Hepatocyte (in vitro differentiated cells): ENCODE results near the gene CDC42BPA.

Experiments
- CTCF ChIP-seq: fragments of 200-600 bp; sonication (generic); IDR thresholded peaks from 2 replicates; pipeline ENCODE4 v1.5.1; 2016; ENCODE audit warnings: antibody characterized with exemption, mild to moderate bottlenecking; ENCODE audit not compliant: poor library complexity
- EZH2phosphoT487 ChIP-seq: fragments of 200-600 bp; sonication (generic); IDR thresholded peaks from one replicate; pipeline ENCODE4 v1.6.1; 2018; ENCODE audit warnings: antibody characterized with exemption, mild to moderate bottlenecking, low read depth, moderate library complexity; ENCODE audit not compliant: unreplicated experiment, severe bottlenecking

GRCh38 chr1:226967665-226968064 is 350.6 kb downstream of the CDC42BPA start:
- TF ChIP-seq EZH2phosphoT487 (no peak), CTCF (no peak)
